ENCODE results near the gene RBPJL. TPM values are rescaled to one million over a fixed set of nuclear protein-coding genes. Genes with fewer than 3 reads are reported as not detected.

Gene RBPJL
- total RNA-seq, 1 experiment from 2014 or later, result not detected

GRCh38 chr20:45282700-45283550, 23.7 kb upstream of the RBPJL start:
- no peaks in the 10 kb centered on the region for H3K79me2 ChIP-seq (ENCODE audit: low read depth)
- H3K9me2 ChIP-seq (ENCODE audit: insufficient read depth), result no peaks in the 10 kb centered on the region
- DNase-seq, result no peak
- H3F3A ChIP-seq (ENCODE audit: insufficient read depth, low read depth), result peaks cover 22% of the 10 kb centered on the region; the same call in 1 of the 2 replicates
- no peaks in the 10 kb centered on the region for H3K9me3 ChIP-seq (ENCODE audit: insufficient read depth, low read depth)
- no TSS peak for BruUV-seq (replicated peaks)
- no peaks in the 10 kb centered on the region for H3K36me3 ChIP-seq (ENCODE audit: low read depth)
- no peak overlapping the region for H3K4me2 ChIP-seq
- H3K27me3 ChIP-seq (ENCODE audit: insufficient read depth, low read depth), result no peaks in the 10 kb centered on the region
- ChIA-PET CTCF (no interaction called here), POLR2A (ENCODE audit: unreplicated experiment) (no interaction called here)
- no peak overlapping the region for H3K4me3 ChIP-seq
- TF ChIP-seq CTCF (conservative IDR thresholded peaks at IDR 0.05) (no peak), EZH2 (IDR thresholded peaks at IDR 0.05; ENCODE audit: low read depth) (no peak)
- intact Hi-C loops (cut with micrococcal nuclease; ENCODE audit: unreplicated experiment), result no loop called here
- no peak overlapping the region for H3K27ac ChIP-seq
- no peak overlapping the region for H2AFZ ChIP-seq
- H4K20me1 ChIP-seq (ENCODE audit: insufficient read depth), result no peaks in the 10 kb centered on the region
- peaks cover 29% of the 10 kb centered on the region for H3K4me1 ChIP-seq (replicated peaks; ENCODE audit: insufficient read depth)

- CTCF ChIA-PET, result no interaction called here
- DNase-seq, result peak in 1 of 2 experiments; percentile 73
- Histone ChIP-seq H2AFZ (no peak overlapping the region), H4K20me1 (ENCODE audit: insufficient read depth) (no peaks in the 10 kb centered on the region), H3K79me2 (ENCODE audit: low read depth) (no peaks in the 10 kb centered on the region), H3K27ac (no peak overlapping the region), H3K27me3 (ENCODE audit: insufficient read depth, low read depth) (no peaks in the 10 kb centered on the region), H3K9me2 (ENCODE audit: insufficient read depth) (no peaks in the 10 kb centered on the region), H3F3A (ENCODE audit: insufficient read depth, low read depth) (peaks cover 22% of the 10 kb centered on the region; the same call in 1 of the 2 replicates), H3K4me1 (replicated peaks; ENCODE audit: insufficient read depth) (peaks cover 29% of the 10 kb centered on the region), H3K9me3 (ENCODE audit: insufficient read depth, low read depth) (no peaks in the 10 kb centered on the region), H3K4me3 (no peak overlapping the region), H3K4me2 (0 out of 2 replicates have a peak overlapping the region, but pooled peaks have one; percentile 27), H3K36me3 (ENCODE audit: low read depth) (no peaks in the 10 kb centered on the region)
- intact Hi-C loops (cut with micrococcal nuclease; ENCODE audit: unreplicated experiment), result no loop called here
- POLR2A ChIA-PET (ENCODE audit: unreplicated experiment), result no interaction called here
- no TSS peak for BruUV-seq (replicated peaks)
- TF ChIP-seq EZH2 (IDR thresholded peaks at IDR 0.05; ENCODE audit: low read depth) (no peak), CTCF (conservative IDR thresholded peaks at IDR 0.05) (no peak)
Observed at GRCh38 chr20:45283551-45284057, 23.0 kb upstream of the RBPJL start.

GRCh38 chr20:45288376-45288775, 18.3 kb upstream of the RBPJL start:
- Histone ChIP-seq H3K4me3 (no peak overlapping the region), H3K27ac (no peak overlapping the region), H3K9me3 (ENCODE audit: insufficient read depth, low read depth) (no peaks in the 10 kb centered on the region), H3K27me3 (ENCODE audit: insufficient read depth, low read depth) (no peaks in the 10 kb centered on the region), H4K20me1 (ENCODE audit: insufficient read depth) (no peaks in the 10 kb centered on the region), H3K9me2 (ENCODE audit: insufficient read depth) (no peaks in the 10 kb centered on the region), H3F3A (ENCODE audit: insufficient read depth, low read depth) (peaks cover 21% of the 10 kb centered on the region; the same call in 1 of the 2 replicates), H3K79me2 (ENCODE audit: low read depth) (no peaks in the 10 kb centered on the region), H2AFZ (no peak overlapping the region), H3K36me3 (ENCODE audit: low read depth) (no peaks in the 10 kb centered on the region), H3K4me2 (no peak overlapping the region), H3K4me1 (replicated peaks; ENCODE audit: insufficient read depth) (peaks cover 22% of the 10 kb centered on the region)
- TF ChIP-seq CTCF (conservative IDR thresholded peaks at IDR 0.05) (no peak), EZH2 (IDR thresholded peaks at IDR 0.05; ENCODE audit: low read depth) (no peak)
- intact Hi-C loops (cut with micrococcal nuclease; ENCODE audit: unreplicated experiment), result no loop called here
- DNase-seq, result no peak
- ChIA-PET POLR2A (ENCODE audit: unreplicated experiment) (no interaction called here), CTCF (no interaction called here)
- BruUV-seq (replicated peaks), result no TSS peak
